Renal cortex interstitium (tissue), 11 donors: ENCODE measurements around the gene RAB5A. TPM values are rescaled to one million over a fixed set of nuclear protein-coding genes. Genes with fewer than 3 reads are reported as not detected.
"Not testable (repeated sequence)": the region's sequence is repeated elsewhere in the genome, so short reads cannot be mapped to it uniquely, and the experiment has no call there.

Source experiments
- DNase-seq, 11 donors: peaks; one replicate each; pipeline ENCODE4 v3.0.0-alpha.2; 2013; ENCODE audit warnings: low read depth in 9 of 11, low spot score in 4 of 11; ENCODE audit errors: extremely low read depth in 1 of 11
- polyA plus RNA-seq, 3 donors: library from polyadenylated mRNA; unstranded; fragments of 120-200 nt; gene quantifications; one replicate each; pipeline ENCODE4 v1.2.1, GENCODE V29; 2013; ENCODE audit not compliant: insufficient read length in 3 of 3

RAB5A gene
- polyA plus RNA-seq, 3 donors: 69.3 to 85.6 (median 69.6) TPM

GRCh38 chr3:20001932-20002331, 55.0 kb downstream of the RAB5A start:
- DNase-seq: no peak

GRCh38 chr3:20007960-20008359, 61.1 kb downstream of the RAB5A start:
- no peak for DNase-seq

- no peak for DNase-seq
These were observed 61.7 kb downstream of the RAB5A start for GRCh38 chr3:20008646-20009045.

- DNase-seq: no peak
These were observed 65.3 kb downstream of the RAB5A start, which contains the start of gene PP2D1 for GRCh38 chr3:20012164-20012563. TSS of gene PP2D1 (minus strand) at chr3:20012264. CDS start at chr3:20012072, 192 bp downstream.

- no peak for DNase-seq
These were observed 66.5 kb downstream of the RAB5A start for GRCh38 chr3:20013396-20013795.

GRCh38 chr3:20015525-20015924, 68.6 kb downstream of the RAB5A start:
- no peak for DNase-seq

- DNase-seq: not testable (repeated sequence)
These were observed 69.2 kb downstream of the RAB5A start for GRCh38 chr3:20016076-20016475.

GRCh38 chr3:20022954-20023622, 76.2 kb downstream of the RAB5A start:
- no peak for DNase-seq

GRCh38 chr3:20023623-20024405, 76.9 kb downstream of the RAB5A start:
- no peak for DNase-seq

- DNase-seq: no peak
These were observed 80.2 kb downstream of the RAB5A start for GRCh38 chr3:20027136-20027535.

GRCh38 chr3:20028905-20029331, 82.0 kb downstream of the RAB5A start:
- no peak for DNase-seq

- not testable (repeated sequence) for DNase-seq
These were observed 85.0 kb downstream of the RAB5A start for GRCh38 chr3:20031939-20032338.

Other genes with a start within 250 kb of the RAB5A start
- 1 to 10 TPM; 2.6 to 4.6 (median 4.3) TPM for gene EFHB, start 12.9 kb upstream of the RAB5A start, polyA plus RNA-seq
- gene PP2D1, start 65.2 kb downstream of the RAB5A start, polyA plus RNA-seq: 1 to 10 TPM in 1 of 3 donors, under 1 TPM in 2; 0.59 to 1.0 (median 0.59) TPM
- 10 to 100 TPM; 21.8 to 27.4 (median 22.8) TPM for gene KAT2B, start 93.3 kb downstream of the RAB5A start, polyA plus RNA-seq
- gene SGO1, start 239.1 kb downstream of the RAB5A start, polyA plus RNA-seq: 10 to 100 TPM in 2 of 3 donors, 1 to 10 TPM in 1; 8.5 to 12.5 (median 10.7) TPM